ENCODE measurements around the gene NDUFB2. TPM values are rescaled to one million over a fixed set of nuclear protein-coding genes. Genes with fewer than 3 reads are reported as not detected.
A peak's percentile ranks its signal among the peaks of the same experiment; 100 is the strongest.

The NDUFB2 gene
- 100 to 1,000 TPM in 3 of 4 donors, 10 to 100 TPM in 1; 69.9 to 284 (median 230) TPM for total RNA-seq

DNA sequence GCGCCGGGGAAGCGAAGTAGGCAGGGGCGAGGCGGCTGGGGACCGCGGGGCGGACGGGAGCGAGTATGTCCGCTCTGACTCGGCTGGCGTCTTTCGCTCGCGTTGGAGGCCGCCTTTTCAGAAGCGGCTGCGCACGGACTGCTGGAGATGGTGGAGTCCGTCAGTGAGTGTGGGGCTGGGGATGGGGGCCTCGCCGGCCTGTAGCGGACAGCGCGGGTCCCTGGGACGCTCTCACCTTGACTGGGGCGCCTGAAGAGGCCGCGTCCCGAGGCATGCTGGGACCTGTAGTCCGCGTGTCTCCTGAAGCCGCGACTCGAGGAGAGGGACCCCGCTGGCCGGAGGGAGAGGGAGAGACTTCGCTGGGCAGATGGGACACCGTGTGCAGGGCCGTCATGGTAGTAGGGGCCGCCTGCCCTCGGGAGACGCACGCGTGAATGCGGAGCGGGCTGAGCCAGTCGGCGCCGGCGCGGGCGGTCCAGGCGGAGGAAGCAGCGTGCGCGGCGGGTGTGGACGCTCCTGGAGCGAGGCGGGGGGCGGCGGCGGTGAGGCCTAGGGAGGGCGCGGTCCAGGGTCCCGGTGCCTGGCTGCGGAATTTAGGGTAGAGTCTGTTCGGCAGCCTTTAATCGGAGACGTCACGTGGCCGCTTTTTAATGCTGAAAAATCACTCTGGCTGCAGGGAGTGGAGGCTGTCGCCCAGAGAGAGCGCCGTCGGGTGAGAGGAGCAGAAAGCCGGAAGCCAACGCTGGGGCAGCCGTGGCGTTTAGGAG lies at the start of gene NDUFB2:
NDUFB2 (plus strand) TSS at position 29 of the 767 bp plus-strand sequence; CDS start at position 66, 37 bp downstream.
- in situ Hi-C loops (cut with MboI; ENCODE audit: low pct_ligation_motif_present in 1 of 4, low pct_unique_long_range_greater_than_20kb in 1 of 4, low sequenced_read_pairs in 3 of 4) (loop anchor here (25.0 kb wide), 1 partner anchor 315 kb away; the partner anchor contains the start of gene MRPS33 (in 4 of the 4)), intact Hi-C loops (cut with DNase I; ENCODE audit: low total_unique reads) (no loop called here)
- Histone ChIP-seq H3K36me3 (no peaks in the 10 kb centered on the region), H3K27me3 (no peaks in the 10 kb centered on the region), H3K27ac (peak within 1 kb of the TSS; percentile 89 to 93 (median 92)), H3K9me3 (no peaks in the 10 kb centered on the region), H3K4me1 (peaks cover 12 to 25% (median 18%) of the 10 kb centered on the region in 4 donors), H3K4me3 (peak within 1 kb of the TSS; percentile 74 to 83 (median 81))
- 1% methylated on average over 73 of the region's 82 CpGs; no CpG with 5 or more reads in 1 of the 2 donors for WGBS, 2 donors (ENCODE audit: low coverage in 1 of 2)
- TF ChIP-seq, protein P1, sequence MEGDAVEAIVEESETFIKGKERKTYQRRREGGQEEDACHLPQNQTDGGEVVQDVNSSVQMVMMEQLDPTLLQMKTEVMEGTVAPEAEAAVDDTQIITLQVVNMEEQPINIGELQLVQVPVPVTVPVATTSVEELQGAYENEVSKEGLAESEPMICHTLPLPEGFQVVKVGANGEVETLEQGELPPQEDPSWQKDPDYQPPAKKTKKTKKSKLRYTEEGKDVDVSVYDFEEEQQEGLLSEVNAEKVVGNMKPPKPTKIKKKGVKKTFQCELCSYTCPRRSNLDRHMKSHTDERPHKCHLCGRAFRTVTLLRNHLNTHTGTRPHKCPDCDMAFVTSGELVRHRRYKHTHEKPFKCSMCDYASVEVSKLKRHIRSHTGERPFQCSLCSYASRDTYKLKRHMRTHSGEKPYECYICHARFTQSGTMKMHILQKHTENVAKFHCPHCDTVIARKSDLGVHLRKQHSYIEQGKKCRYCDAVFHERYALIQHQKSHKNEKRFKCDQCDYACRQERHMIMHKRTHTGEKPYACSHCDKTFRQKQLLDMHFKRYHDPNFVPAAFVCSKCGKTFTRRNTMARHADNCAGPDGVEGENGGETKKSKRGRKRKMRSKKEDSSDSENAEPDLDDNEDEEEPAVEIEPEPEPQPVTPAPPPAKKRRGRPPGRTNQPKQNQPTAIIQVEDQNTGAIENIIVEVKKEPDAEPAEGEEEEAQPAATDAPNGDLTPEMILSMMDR (IDR thresholded peaks at IDR 0.05): peak in 1 of 5 experiments; percentile 26
- TF ChIP-seq POLR2A (IDR thresholded peaks at IDR 0.05) (peak; percentile 93), EP300 (IDR thresholded peaks at IDR 0.05; ENCODE audit: low read depth) (no peak), POLR2AphosphoS5 (IDR thresholded peaks at IDR 0.05) (peak; percentile 88 to 97 (median 93))
- peak; percentile 81 for DNase-seq

DNA sequence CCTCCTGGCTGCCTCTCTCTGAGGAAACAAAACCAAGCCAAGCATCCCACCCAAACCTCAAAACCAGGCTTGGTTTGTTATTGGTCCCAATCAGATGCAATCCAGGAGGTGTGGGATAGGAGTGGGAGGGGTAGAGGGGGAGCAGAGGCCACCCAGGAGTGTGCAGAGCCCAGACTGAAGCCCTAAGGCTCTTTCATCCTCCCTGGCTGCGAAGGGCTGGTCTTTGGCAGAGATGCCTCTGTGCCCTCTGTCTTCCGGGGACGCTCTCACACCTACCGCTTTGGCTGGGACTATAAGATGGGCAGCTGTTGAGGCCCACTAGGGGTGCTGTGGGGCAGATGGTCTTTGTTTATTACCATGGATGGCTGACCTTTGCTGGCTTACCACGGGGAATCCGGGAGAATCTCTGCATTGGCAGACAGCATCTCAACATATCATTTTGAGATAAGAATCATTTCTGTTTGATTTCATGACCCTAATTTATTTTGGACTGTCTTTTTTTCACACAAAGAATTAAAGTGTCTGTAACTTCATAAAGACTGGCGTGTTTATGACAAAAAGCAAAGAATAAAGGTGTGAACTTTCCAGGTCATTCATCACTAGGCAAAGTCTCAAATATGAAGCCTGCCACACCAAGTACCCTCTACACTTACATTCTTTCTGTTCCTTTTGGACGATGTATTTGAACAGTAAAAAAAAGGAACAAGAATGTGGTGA lies 49.4 kb upstream of the NDUFB2 start:
- no peak overlapping the region for H3K4me3 ChIP-seq
- no peaks in the 10 kb centered on the region for H3K36me3 ChIP-seq
- no peaks in the 10 kb centered on the region for H3K9me3 ChIP-seq
- peaks cover 0 to 4% (median 0%) of the 10 kb centered on the region in 4 donors for H3K4me1 ChIP-seq
- in situ Hi-C loops (cut with MboI; ENCODE audit: low pct_ligation_motif_present in 1 of 4, low pct_unique_long_range_greater_than_20kb in 1 of 4, low sequenced_read_pairs in 3 of 4) (no loop called here), intact Hi-C loops (cut with DNase I; ENCODE audit: low total_unique reads) (no loop called here)
- no peak overlapping the region for H3K27ac ChIP-seq
- 29 to 74% methylated on average over 2 to 8 of the region's 8 CpGs for WGBS, 2 donors (ENCODE audit: low coverage in 1 of 2)
- DNase-seq: peak; percentile 37
- TF ChIP-seq POLR2AphosphoS5 (IDR thresholded peaks at IDR 0.05): no peak
- TF ChIP-seq, protein P1 (IDR thresholded peaks at IDR 0.05): peak; percentile 35 to 45 (median 40)
- no peaks in the 10 kb centered on the region for H3K27me3 ChIP-seq

DNA sequence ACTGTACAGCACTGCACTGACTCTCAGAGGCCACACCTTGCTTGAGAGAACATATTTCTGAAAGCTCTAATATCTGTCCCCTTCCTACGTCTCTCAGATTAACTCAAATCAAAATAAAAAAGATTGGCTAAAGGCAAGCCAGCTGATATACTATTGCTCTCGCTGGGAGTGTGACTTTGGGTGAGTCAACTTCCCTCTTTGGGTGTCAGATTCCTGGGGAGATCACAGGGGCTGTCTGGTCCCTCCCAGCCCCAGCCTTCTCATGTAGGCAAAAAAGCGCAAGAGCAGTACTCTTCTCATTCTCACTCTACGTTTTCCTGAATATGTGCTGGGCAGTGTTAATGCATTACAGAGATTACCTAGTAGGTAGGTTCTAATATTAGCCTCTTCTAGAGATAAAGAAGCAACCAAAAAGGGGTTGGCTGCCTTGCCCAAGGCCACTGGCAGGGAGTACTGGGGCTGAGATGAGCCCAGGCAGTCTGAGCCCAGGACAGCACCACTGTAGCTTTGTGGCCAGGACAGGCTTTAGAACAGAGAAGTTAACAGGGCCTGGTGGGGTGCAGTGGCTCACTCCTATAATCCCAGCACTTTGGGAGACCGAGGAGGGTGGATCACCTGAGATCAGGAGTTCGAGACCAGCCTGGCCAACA lies 46.8 kb upstream of the NDUFB2 start:
- no peak overlapping the region for H3K4me3 ChIP-seq
- no peaks in the 10 kb centered on the region for H3K36me3 ChIP-seq
- H3K27ac ChIP-seq: no peak overlapping the region
- H3K9me3 ChIP-seq: no peaks in the 10 kb centered on the region
- TF ChIP-seq POLR2AphosphoS5 (IDR thresholded peaks at IDR 0.05): no peak
- TF ChIP-seq, protein P1 (IDR thresholded peaks at IDR 0.05): no peak
- no peak for TF ChIP-seq POLR2A (IDR thresholded peaks at IDR 0.05)
- TF ChIP-seq EP300 (IDR thresholded peaks at IDR 0.05; ENCODE audit: low read depth): no peak
- peaks cover 3 to 8% (median 4%) of the 10 kb centered on the region in 4 donors for H3K4me1 ChIP-seq
- 82 to 94% methylated on average over 3 to 6 of the region's 6 CpGs for WGBS, 2 donors (ENCODE audit: low coverage in 1 of 2)
- intact Hi-C loops (cut with DNase I; ENCODE audit: low total_unique reads): loop anchor here (5.0 kb wide), 1 partner anchor 172 kb away; the partner anchor contains the start of gene MKRN1
- in situ Hi-C loops (cut with MboI; ENCODE audit: low pct_ligation_motif_present in 1 of 4, low pct_unique_long_range_greater_than_20kb in 1 of 4, low sequenced_read_pairs in 3 of 4): loop anchor here in 3 of 4 donors (5.0 to 10.0 kb wide), 2 partner anchors 132 to 135 kb away; no protein-coding TSS in a partner anchor
- no peak for DNase-seq
- H3K27me3 ChIP-seq: no peaks in the 10 kb centered on the region

Measured in transverse colon (tissue), 4 donors.